Adrenal gland (tissue), 12 donors: ENCODE measurements around the gene RFLNA. TPM values are rescaled to one million over a fixed set of nuclear protein-coding genes. Genes with fewer than 3 reads are reported as not detected.

Experiments used
- DNase-seq, 7 donors: peaks; one replicate each; pipeline ENCODE4 v3.0.0-alpha.2; 2019 to 2020
- H3K27ac ChIP-seq, 5 donors: fragments of 200-600 bp; sonication (generic) in 4 of 5; 1 replicate in 3 of 5; 2 replicates in 2 of 5; pipeline versions ENCODE4 v1.5.1 to v1.8.0; 2016 to 2020; ENCODE audit warnings: mild to moderate bottlenecking in 1 of 5
- H3K27me3 ChIP-seq: fragments of 200-600 bp; 2 replicates; pipeline ENCODE4 v1.8.0; 2021
- H3K36me3 ChIP-seq, 2 donors: fragments of 200-600 bp; replicated peaks in 1 of 2; 1 replicate in 1 of 2; 2 replicates in 1 of 2; pipeline versions ENCODE4 v1.5.1 to v1.8.0; 2018 to 2022
- H3K4me1 ChIP-seq, 2 donors: fragments of 200-600 bp; replicated peaks in 1 of 2; 1 replicate in 1 of 2; 2 replicates in 1 of 2; pipeline versions ENCODE4 v1.5.1 to v1.8.0; 2018 to 2021
- H3K4me3 ChIP-seq, 4 donors: fragments of 200-600 bp; sonication (generic) in 3 of 4; one replicate each; pipeline ENCODE4 v1.5.1; 2016 to 2018
- H3K9me3 ChIP-seq, 3 donors: fragments of 200-600 bp; sonication (generic) in 1 of 3; replicated peaks in 1 of 3; 1 replicate in 2 of 3; 2 replicates in 1 of 3; pipeline versions ENCODE4 v1.5.1 to v1.8.0; 2016 to 2021
- CTCF ChIP-seq, 6 experiments: fragments of 450-650 bp in 4 of 6; fragments of 200-600 bp in 2 of 6; sonication (generic) in 1 of 6; IDR thresholded peaks; 1 replicate in 5 of 6; 2 replicates in 1 of 6; pipeline versions ENCODE4 v1.5.1 to v1.8.0; 2016 to 2021; ENCODE audit warnings: antibody characterized with exemption in 6 of 6, mild to moderate bottlenecking in 2 of 6, moderate library complexity in 1 of 6
- POLR2A ChIP-seq, 2 donors: fragments of 450-650 bp; IDR thresholded peaks; one replicate each; pipeline ENCODE4 v1.6.1; 2017; ENCODE audit warnings: antibody characterized with exemption in 2 of 2, mild to moderate bottlenecking in 2 of 2, moderate library complexity in 1 of 2
- WGBS, 4 donors: extraction: QIAGEN DNeasy Blood & Tissue Kit in 2 of 4; methylation state at CpG; one replicate each; pipeline versions ENCODE4 v1.1.5 to v1.1.7; 2013 to 2017; 5-methylcytosine and 5-hydroxymethylcytosine counted together
- intact Hi-C, 2 donors: fragments of 100-400 bp; cut with DNase I; formaldehyde crosslinking; loops; one replicate each; pipeline versions ENCODE4 v1.14.1 to v1.15.0; 2022 to 2023
- polyA plus RNA-seq, 3 donors: library from polyadenylated mRNA; stranded (reverse); fragments of 200-250 nt in 2 of 3; fragments of 350-450 nt in 1 of 3; fragmentation: Illumina TruSeq in 1 of 3; extraction: RNeasy Lipid Tissue Mini Kit (QIAGEN cat#74804) in 1 of 3; gene quantifications; one replicate each; pipeline ENCODE4 v1.2.3, GENCODE V29; 2013 to 2014
- total RNA-seq, 9 donors: library from RNA; depleted of rRNA in 4 of 9; stranded (reverse); fragments of >200 nt in 4 of 9; fragments of 120-200 nt in 1 of 9; fragmentation: NEBNext Ultra II Directional in 1 of 9; extraction: Animal tissue kit (Norgen Biotek cat#: 25700) in 1 of 9; gene quantifications; one replicate each; pipeline versions ENCODE4 v1.1.0 to v1.2.4, GENCODE V29; 2013 to 2023
- donor health status: healthy with polysubstance abuse.
- donor health status: Bipolar disorder and iron deficiency.
- donor health status: DM: yes; HTN: yes; CAD: no.
- donor health status: DM: no; HTN: no; CAD: no.
- donor health status: DM: no; HTN: no; CAD: no.
- donor health status: DM: yes; HTN: yes; CAD: no.

RFLNA gene
- total and polyA plus RNA-seq, 12 donors = 0.38 to 3.9 (median 1.4) TPM; not detected in 1

- Histone ChIP-seq H3K9me3 (no peaks in the 10 kb centered on the region), H3K4me3 (no peak overlapping the region), H3K4me1 (no peaks in the 10 kb centered on the region), H3K36me3 (no peaks in the 10 kb centered on the region), H3K27ac (no peak overlapping the region), H3K27me3 (no peaks in the 10 kb centered on the region)
- intact Hi-C loops = no loop called here
- 95 to 98% (median 97%) methylated on average over 10 to 20 of the region's 20 CpGs for WGBS, 4 donors
- TF ChIP-seq CTCF (IDR thresholded peaks at IDR 0.05) (no peak), POLR2A (IDR thresholded peaks at IDR 0.05) (no peak)
- no peak for DNase-seq
Measured at GRCh38 chr12:124304314-124304790, 9.5 kb downstream of the RFLNA start.

GRCh38 chr12:124305136-124305535 lies 10.2 kb downstream of the RFLNA start:
- TF ChIP-seq CTCF (IDR thresholded peaks at IDR 0.05) (no peak), POLR2A (IDR thresholded peaks at IDR 0.05) (no peak)
- H3K27me3 ChIP-seq = no peaks in the 10 kb centered on the region
- no peaks in the 10 kb centered on the region for H3K36me3 ChIP-seq
- no peak for DNase-seq
- no peak overlapping the region for H3K27ac ChIP-seq
- no peaks in the 10 kb centered on the region for H3K4me1 ChIP-seq
- intact Hi-C loops = no loop called here
- H3K4me3 ChIP-seq = no peak overlapping the region
- no peaks in the 10 kb centered on the region for H3K9me3 ChIP-seq
- 72 to 90% (median 82%) methylated on average over 2 to 10 of the region's 10 CpGs for whole genome bisulfite sequencing, 4 donors

GRCh38 chr12:124305776-124306685 lies 11.1 kb downstream of the RFLNA start:
- no peak overlapping the region for H3K4me3 ChIP-seq
- WGBS, 4 donors = 83 to 86% (median 85%) methylated on average over 19 to 24 of the region's 24 CpGs
- no peaks in the 10 kb centered on the region for H3K36me3 ChIP-seq
- H3K27ac ChIP-seq = no peak overlapping the region
- H3K27me3 ChIP-seq = no peaks in the 10 kb centered on the region
- TF ChIP-seq CTCF (IDR thresholded peaks at IDR 0.05) (no peak), POLR2A (IDR thresholded peaks at IDR 0.05) (no peak)
- no peak for DNase-seq
- intact Hi-C loops = no loop called here
- H3K9me3 ChIP-seq = no peaks in the 10 kb centered on the region
- no peaks in the 10 kb centered on the region for H3K4me1 ChIP-seq

GRCh38 chr12:124306686-124307555 lies 12.0 kb downstream of the RFLNA start:
- no peaks in the 10 kb centered on the region for H3K4me1 ChIP-seq
- 83 to 96% (median 89%) methylated on average over 11 to 28 of the region's 28 CpGs for WGBS, 4 donors
- DNase-seq = no peak
- no peak for TF ChIP-seq CTCF (IDR thresholded peaks at IDR 0.05)
- no peak for TF ChIP-seq POLR2A (IDR thresholded peaks at IDR 0.05)
- no peaks in the 10 kb centered on the region for H3K36me3 ChIP-seq
- H3K27ac ChIP-seq = no peak overlapping the region
- H3K27me3 ChIP-seq = no peaks in the 10 kb centered on the region
- H3K4me3 ChIP-seq = no peak overlapping the region
- intact Hi-C loops = no loop called here
- no peaks in the 10 kb centered on the region for H3K9me3 ChIP-seq
